IMR-90 (cell line): ENCODE data around the gene SPSB4. TPM values are rescaled to one million over a fixed set of nuclear protein-coding genes. Genes with fewer than 3 reads are reported as not detected.

Source experiments
- ATAC-seq: fragments of 200-7000 bp; cut with Tn5 transposase; 2 replicates; pipeline ENCODE4 v1.9.1; 2020; ENCODE audit warnings: low read depth, mild to moderate bottlenecking, moderate library complexity
- BruUV-seq: library from RNA; stranded (reverse); fragments of 400-500 nt; replicated peaks from 2 replicates; lab custom pipeline; 2021; lab: Mats Ljungman, UMichigan
- CTCF ChIA-PET: fragments of 300-600 bp; formaldehyde crosslinking; extraction: SDS; loops from one replicate; lab custom pipeline; 2021; ENCODE audit warnings: antibody characterized with exemption; lab: Yijun Ruan, JAX
- POLR2A ChIA-PET: fragments of 300-600 bp; sonication (Branson Sonifier 250); formaldehyde crosslinking; loops from one replicate; lab custom pipeline; 2022; ENCODE audit warnings: antibody characterized with exemption; ENCODE audit not compliant: unreplicated experiment; lab: Charles Lee
- DNase-seq: peaks from one replicate; pipeline ENCODE4 v3.0.0; 2013
- H2AFZ ChIP-seq: replicated peaks from 2 replicates; pipeline ENCODE3; 2013; ENCODE audit warnings: low read length, mild to moderate bottlenecking; ENCODE audit not compliant: poor library complexity
- H2AK5ac ChIP-seq: 2 replicates; pipeline ENCODE4 v1.6.1; 2013; ENCODE audit warnings: low read depth, low read length, inconsistent platforms
- H2AK9ac ChIP-seq: replicated peaks from 2 replicates; pipeline ENCODE3; 2013; ENCODE audit warnings: mild to moderate bottlenecking, low read depth, low read length, moderate library complexity; ENCODE audit not compliant: poor library complexity
- H2BK120ac ChIP-seq: 2 replicates; pipeline ENCODE4 v1.6.1; 2013; ENCODE audit warnings: low read depth, low read length, inconsistent platforms
- H2BK15ac ChIP-seq: 3 replicates; pipeline ENCODE4 v1.6.1; 2013; ENCODE audit warnings: low read depth, low read length, inconsistent platforms
- H2BK20ac ChIP-seq: 2 replicates; pipeline ENCODE4 v1.6.1; 2013; ENCODE audit warnings: low read depth, mild to moderate bottlenecking, inconsistent platforms, low read length, moderate library complexity
- H2BK5ac ChIP-seq: 2 replicates; pipeline ENCODE4 v1.6.1; 2013; ENCODE audit warnings: mild to moderate bottlenecking, low read depth, low read length, inconsistent platforms; ENCODE audit not compliant: poor library complexity, severe bottlenecking
- H3K14ac ChIP-seq: replicated peaks from 2 replicates; pipeline ENCODE4 v1.6.1; 2013; ENCODE audit warnings: low read depth, low read length, inconsistent platforms
- H3K18ac ChIP-seq: 2 replicates; pipeline ENCODE4 v1.6.1; 2013; ENCODE audit warnings: low read depth, low read length, control low read depth
- H3K23ac ChIP-seq: 2 replicates; pipeline ENCODE4 v1.6.1; 2013; ENCODE audit warnings: low read depth, low read length, inconsistent platforms
- H3K27ac ChIP-seq: 2 replicates; pipeline ENCODE4 v1.5.1; 2013; ENCODE audit warnings: mild to moderate bottlenecking, control low read depth, low read length; ENCODE audit not compliant: insufficient read depth
- H3K27me3 ChIP-seq: 2 replicates; pipeline ENCODE4 v1.6.1; 2013; ENCODE audit warnings: low read length; ENCODE audit not compliant: control insufficient read depth, insufficient read depth
- H3K36me3 ChIP-seq: 2 replicates; pipeline ENCODE4 v1.6.1; 2013; ENCODE audit warnings: low read length, mixed read lengths; ENCODE audit not compliant: control insufficient read depth, insufficient read depth
- H3K4ac ChIP-seq: 2 replicates; pipeline ENCODE4 v1.6.1; 2013; ENCODE audit warnings: low read depth, low read length, inconsistent platforms
- H3K4me1 ChIP-seq: 2 replicates; pipeline ENCODE4 v1.6.1; 2013; ENCODE audit warnings: low read length, mixed read lengths; ENCODE audit not compliant: control insufficient read depth, insufficient read depth
- H3K4me2 ChIP-seq: 2 replicates; pipeline ENCODE4 v1.6.1; 2013; ENCODE audit warnings: low read depth, mild to moderate bottlenecking, control low read depth, low read length, moderate library complexity
- H3K4me3 ChIP-seq: 2 replicates; pipeline ENCODE4 v1.5.1; 2013; ENCODE audit warnings: low read depth, mild to moderate bottlenecking, control low read depth, low read length, moderate library complexity; ENCODE audit not compliant: insufficient read depth
- H3K56ac ChIP-seq: 2 replicates; pipeline ENCODE4 v1.6.1; 2013; ENCODE audit warnings: low read length, inconsistent platforms; ENCODE audit not compliant: insufficient read depth; ENCODE audit errors: extremely low read depth
- H3K79me1 ChIP-seq, 2 experiments: 2 replicates each; pipeline ENCODE4 v1.6.1; 2013; ENCODE audit warnings: low read length in 2 of 2, inconsistent platforms in 1 of 2, low read depth in 1 of 2
- H3K9ac ChIP-seq: 2 replicates; pipeline ENCODE4 v1.6.1; 2013; ENCODE audit warnings: low read depth, low read length, control low read depth
- H3K9me1 ChIP-seq: 2 replicates; pipeline ENCODE4 v1.6.1; 2013; ENCODE audit warnings: low read length, inconsistent platforms; ENCODE audit not compliant: insufficient read depth
- H3K9me3 ChIP-seq: 2 replicates; pipeline ENCODE4 v1.6.1; 2013; ENCODE audit warnings: low read length; ENCODE audit not compliant: control insufficient read depth, insufficient read depth
- H4K20me1 ChIP-seq: 2 replicates; pipeline ENCODE4 v1.6.1; 2013; ENCODE audit warnings: low read length, inconsistent platforms; ENCODE audit not compliant: insufficient read depth
- H4K5ac ChIP-seq: 2 replicates; pipeline ENCODE4 v1.6.1; 2013; ENCODE audit warnings: mild to moderate bottlenecking, low read depth, low read length, control low read depth
- H4K8ac ChIP-seq, 2 experiments: 2 replicates each; pipeline ENCODE4 v1.6.1; 2013; ENCODE audit warnings: low read depth in 2 of 2, low read length in 2 of 2, control low read depth in 1 of 2, inconsistent platforms in 1 of 2
- H4K91ac ChIP-seq: 2 replicates; pipeline ENCODE4 v1.6.1; 2013; ENCODE audit warnings: low read depth, low read length, inconsistent platforms; ENCODE audit not compliant: insufficient read depth
- BHLHE40 ChIP-seq: fragments of 150-350 bp; IDR thresholded peaks from 2 replicates; pipeline ENCODE4 v1.6.1; 2016; ENCODE audit warnings: mild to moderate bottlenecking, low read depth, low read length
- CHD1 ChIP-seq: IDR thresholded peaks from 2 replicates; pipeline ENCODE4 v1.6.1; 2012; ENCODE audit warnings: low read depth, low read length, improper control_type of control experiment
- MAZ ChIP-seq: IDR thresholded peaks from 2 replicates; pipeline ENCODE4 v1.6.1; 2012; ENCODE audit warnings: low read depth, mild to moderate bottlenecking, low read length, improper control_type of control experiment, moderate library complexity, borderline replicate concordance
- NFE2L2 ChIP-seq: fragments of 150-350 bp; IDR thresholded peaks from 2 replicates; pipeline ENCODE4 v1.6.1; 2016; ENCODE audit warnings: low read depth, mild to moderate bottlenecking, low read length
- POLR2A ChIP-seq: IDR thresholded peaks from 2 replicates; pipeline ENCODE4 v1.6.1; 2012; ENCODE audit warnings: mild to moderate bottlenecking, low read depth, low read length
- RAD21 ChIP-seq: IDR thresholded peaks from 2 replicates; pipeline ENCODE4 v1.6.1; 2012; ENCODE audit warnings: low read length, improper control_type of control experiment
- WGBS, 2 experiments: methylation state at CpG; one replicate each; pipeline versions ENCODE4 v1.1.5 to v1.1.7; 2013; ENCODE audit warnings: missing lambda C conversion rate in 2 of 2; ENCODE audit not compliant: insufficient read length in 1 of 2; ENCODE audit errors: extremely low coverage in 2 of 2; 5-methylcytosine and 5-hydroxymethylcytosine counted together
- dilution Hi-C: fragments of 300-500 bp; cut with HindIII; formaldehyde crosslinking; loops from one replicate; pipeline ENCODE4 v1.14.3; 2018; ENCODE audit warnings: low sequenced_read_pairs; ENCODE audit not compliant: unreplicated experiment
- in situ Hi-C: fragments of 300-500 bp; cut with MboI; formaldehyde crosslinking; loops from 3 replicates; pipeline ENCODE4 v1.14.3; 2019; ENCODE audit warnings: low sequenced_read_pairs, inconsistent platforms, mixed read lengths
- intact Hi-C: fragments of 100-400 bp; cut with micrococcal nuclease; formaldehyde crosslinking; loops from 2 replicates; pipeline ENCODE4 v1.10.0; 2022
- polyA plus RNA-seq, 3 experiments: library from polyadenylated mRNA; depleted of rRNA; stranded (reverse); fragments of >200 nt; gene quantifications; 2 replicates each; pipeline ENCODE4 v1.2.3, GENCODE V29; 2012; ENCODE audit warnings: low replicate concordance in 1 of 3
- total RNA-seq: library from RNA; depleted of rRNA; stranded (reverse); fragments of >200 nt; gene quantifications from 2 replicates; pipeline ENCODE4 v1.2.3, GENCODE V29; 2012
- TF ChIP-seq, protein P1 (sequence below): conservative IDR thresholded peaks from 2 replicates; pipeline ENCODE4 v1.5.1; 2012; ENCODE audit warnings: mild to moderate bottlenecking, low read depth, low read length, improper control_type of control experiment
- TF ChIP-seq, protein P2 (sequence below): fragments of 150-350 bp; IDR thresholded peaks from 2 replicates; pipeline ENCODE4 v1.6.1; 2016; ENCODE audit warnings: low read depth, mild to moderate bottlenecking, low read length, moderate library complexity, borderline replicate concordance

SPSB4 gene
- total and polyA plus RNA-seq, 2 of the 4 experiments (the other 2 are of a cell fraction) = not detected

DNA sequence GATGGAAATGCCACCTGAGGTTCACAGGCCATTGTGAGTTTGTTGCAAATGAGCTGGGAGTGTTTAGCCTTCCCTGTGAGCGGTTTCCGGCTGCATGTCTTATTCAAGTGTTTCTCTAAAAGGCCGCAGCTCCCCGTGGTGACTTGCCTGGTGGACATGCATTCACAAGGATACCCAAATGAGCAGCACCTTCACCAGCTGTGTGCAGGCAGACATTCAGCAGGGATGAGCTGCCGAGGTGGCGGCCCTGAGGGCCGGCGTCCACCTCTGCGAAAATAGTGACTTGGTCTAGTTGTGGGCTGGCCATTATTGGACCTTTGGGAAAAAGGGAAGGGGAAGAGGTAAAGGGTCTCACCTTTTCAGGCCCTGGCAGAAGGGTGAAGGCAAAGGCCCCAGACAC lies 23.4 kb downstream of the SPSB4 start:
- intact Hi-C loops = no loop called here
- WGBS, 2 experiments = 72% methylated on average over 8 of the region's 9 CpGs; no CpG with 5 or more reads in 1 of the 2 experiments
- Histone ChIP-seq H3K4me1 (peaks cover 5% of the 10 kb centered on the region; the same call in 1 of the 2 replicates), H3K27me3 (peaks cover 2% of the 10 kb centered on the region; the same call in 1 of the 2 replicates), H3K27ac (no peak overlapping the region), H3K9me1 (0 out of 2 replicates have a peak, but pooled peaks cover 2% of the 10 kb centered on the region), H2AK9ac (no peak overlapping the region), H4K20me1 (no peaks in the 10 kb centered on the region), H4K5ac (no peak overlapping the region), H3K56ac (no peak overlapping the region), H3K4me3 (no peak overlapping the region), H2AK5ac (no peak overlapping the region), H4K8ac (no peak overlapping the region), H3K23ac (no peak overlapping the region), H2BK120ac (no peak overlapping the region), H3K79me1 (no peaks in the 10 kb centered on the region), H2AFZ (no peak overlapping the region), H3K18ac (no peak overlapping the region), H2BK15ac (no peak overlapping the region), H4K91ac (no peak overlapping the region), H3K9me3 (no peaks in the 10 kb centered on the region), H3K14ac (no peak overlapping the region), H2BK20ac (no peak overlapping the region), H3K36me3 (no peaks in the 10 kb centered on the region), H2BK5ac (no peak overlapping the region), H3K4ac (no peak overlapping the region), H3K4me2 (no peak overlapping the region), H3K9ac (no peak overlapping the region)
- ATAC-seq (no peak), DNase-seq (no peak)
- no TSS peak for BruUV-seq
- ChIA-PET POLR2A (interaction anchor here (0.6 kb wide), 1 partner anchor 737 kb away, joined by 6 read pairs; no protein-coding TSS in a partner anchor), CTCF (no interaction called here)
- in situ Hi-C loops = no loop called here
- dilution Hi-C loops = no loop called here
- TF ChIP-seq, protein P1, sequence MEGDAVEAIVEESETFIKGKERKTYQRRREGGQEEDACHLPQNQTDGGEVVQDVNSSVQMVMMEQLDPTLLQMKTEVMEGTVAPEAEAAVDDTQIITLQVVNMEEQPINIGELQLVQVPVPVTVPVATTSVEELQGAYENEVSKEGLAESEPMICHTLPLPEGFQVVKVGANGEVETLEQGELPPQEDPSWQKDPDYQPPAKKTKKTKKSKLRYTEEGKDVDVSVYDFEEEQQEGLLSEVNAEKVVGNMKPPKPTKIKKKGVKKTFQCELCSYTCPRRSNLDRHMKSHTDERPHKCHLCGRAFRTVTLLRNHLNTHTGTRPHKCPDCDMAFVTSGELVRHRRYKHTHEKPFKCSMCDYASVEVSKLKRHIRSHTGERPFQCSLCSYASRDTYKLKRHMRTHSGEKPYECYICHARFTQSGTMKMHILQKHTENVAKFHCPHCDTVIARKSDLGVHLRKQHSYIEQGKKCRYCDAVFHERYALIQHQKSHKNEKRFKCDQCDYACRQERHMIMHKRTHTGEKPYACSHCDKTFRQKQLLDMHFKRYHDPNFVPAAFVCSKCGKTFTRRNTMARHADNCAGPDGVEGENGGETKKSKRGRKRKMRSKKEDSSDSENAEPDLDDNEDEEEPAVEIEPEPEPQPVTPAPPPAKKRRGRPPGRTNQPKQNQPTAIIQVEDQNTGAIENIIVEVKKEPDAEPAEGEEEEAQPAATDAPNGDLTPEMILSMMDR = no peak
- TF ChIP-seq MAZ (no peak), CHD1 (no peak), RAD21 (no peak), POLR2A (no peak), BHLHE40 (no peak), NFE2L2 (no peak)
- TF ChIP-seq, protein P2, sequence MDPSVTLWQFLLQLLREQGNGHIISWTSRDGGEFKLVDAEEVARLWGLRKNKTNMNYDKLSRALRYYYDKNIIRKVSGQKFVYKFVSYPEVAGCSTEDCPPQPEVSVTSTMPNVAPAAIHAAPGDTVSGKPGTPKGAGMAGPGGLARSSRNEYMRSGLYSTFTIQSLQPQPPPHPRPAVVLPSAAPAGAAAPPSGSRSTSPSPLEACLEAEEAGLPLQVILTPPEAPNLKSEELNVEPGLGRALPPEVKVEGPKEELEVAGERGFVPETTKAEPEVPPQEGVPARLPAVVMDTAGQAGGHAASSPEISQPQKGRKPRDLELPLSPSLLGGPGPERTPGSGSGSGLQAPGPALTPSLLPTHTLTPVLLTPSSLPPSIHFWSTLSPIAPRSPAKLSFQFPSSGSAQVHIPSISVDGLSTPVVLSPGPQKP = no peak
